WTC11 (cell line): Measurements from ENCODE around the gene MCF2L.

ENCODE experiments used
- CBFB ChIP-seq: sonication (generic); formaldehyde crosslinking; IDR thresholded peaks from 2 replicates; pipeline ENCODE4 v1.8.1; 2022; ENCODE audit warnings: mild to moderate bottlenecking, low read depth, missing genetic modification reagents
- CTCF ChIP-seq: fragments of 200-600 bp; IDR thresholded peaks from 2 replicates; pipeline ENCODE4 v1.8.0; 2022; ENCODE audit warnings: antibody characterized with exemption
- ESRRA ChIP-seq: sonication (generic); formaldehyde crosslinking; IDR thresholded peaks from 2 replicates; pipeline ENCODE4 v1.8.1; 2022; ENCODE audit warnings: mild to moderate bottlenecking, missing genetic modification reagents, borderline replicate concordance
- FOXP1 ChIP-seq: sonication (generic); formaldehyde crosslinking; IDR thresholded peaks from 2 replicates; pipeline ENCODE4 v1.8.0; 2022; ENCODE audit warnings: missing genetic modification reagents, mild to moderate bottlenecking, moderate library complexity, borderline replicate concordance
- JAZF1 ChIP-seq: fragments of 250-450 bp; sonication (Bioruptor Pico); IDR thresholded peaks from 2 replicates; pipeline ENCODE4 v1.9.0; 2021; ENCODE audit warnings: moderate library complexity, mild to moderate bottlenecking, inconsistent platforms
- RELA ChIP-seq: sonication (generic); formaldehyde crosslinking; IDR thresholded peaks from 2 replicates; pipeline ENCODE4 v1.8.1; 2022; ENCODE audit warnings: missing genetic modification reagents, mild to moderate bottlenecking, borderline replicate concordance
- SMAD3 ChIP-seq: sonication (generic); formaldehyde crosslinking; IDR thresholded peaks from 2 replicates; pipeline ENCODE4 v1.8.0; 2022; ENCODE audit warnings: missing genetic modification reagents, mild to moderate bottlenecking, borderline replicate concordance
- TF ChIP-seq, protein P1 (sequence below): sonication (generic); formaldehyde crosslinking; IDR thresholded peaks from 2 replicates; pipeline ENCODE4 v1.8.1; 2022; ENCODE audit warnings: mild to moderate bottlenecking, moderate library complexity, missing genetic modification reagents
- TF ChIP-seq, protein P2 (sequence below): sonication (generic); formaldehyde crosslinking; IDR thresholded peaks from 2 replicates; pipeline ENCODE4 v1.8.1; 2023; ENCODE audit warnings: mild to moderate bottlenecking, missing genetic modification reagents
- TF ChIP-seq, protein P3 (sequence below): sonication (generic); formaldehyde crosslinking; IDR thresholded peaks from 2 replicates; pipeline ENCODE4 v1.8.1; 2023; ENCODE audit warnings: mild to moderate bottlenecking, missing genetic modification reagents, moderate library complexity
- TF ChIP-seq, protein P4 (sequence below): sonication (generic); formaldehyde crosslinking; IDR thresholded peaks from 2 replicates; pipeline ENCODE4 v1.8.1; 2022; ENCODE audit warnings: low read depth, missing genetic modification reagents, borderline replicate concordance

- TF ChIP-seq CTCF = no peak
- TF ChIP-seq JAZF1 (CRISPR knock-in tag) = no peak
- TF ChIP-seq, protein P1, sequence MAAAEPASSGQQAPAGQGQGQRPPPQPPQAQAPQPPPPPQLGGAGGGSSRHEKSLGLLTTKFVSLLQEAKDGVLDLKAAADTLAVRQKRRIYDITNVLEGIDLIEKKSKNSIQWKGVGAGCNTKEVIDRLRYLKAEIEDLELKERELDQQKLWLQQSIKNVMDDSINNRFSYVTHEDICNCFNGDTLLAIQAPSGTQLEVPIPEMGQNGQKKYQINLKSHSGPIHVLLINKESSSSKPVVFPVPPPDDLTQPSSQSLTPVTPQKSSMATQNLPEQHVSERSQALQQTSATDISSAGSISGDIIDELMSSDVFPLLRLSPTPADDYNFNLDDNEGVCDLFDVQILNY (CRISPR knock-in tag) = no peak
- TF ChIP-seq, protein P2, sequence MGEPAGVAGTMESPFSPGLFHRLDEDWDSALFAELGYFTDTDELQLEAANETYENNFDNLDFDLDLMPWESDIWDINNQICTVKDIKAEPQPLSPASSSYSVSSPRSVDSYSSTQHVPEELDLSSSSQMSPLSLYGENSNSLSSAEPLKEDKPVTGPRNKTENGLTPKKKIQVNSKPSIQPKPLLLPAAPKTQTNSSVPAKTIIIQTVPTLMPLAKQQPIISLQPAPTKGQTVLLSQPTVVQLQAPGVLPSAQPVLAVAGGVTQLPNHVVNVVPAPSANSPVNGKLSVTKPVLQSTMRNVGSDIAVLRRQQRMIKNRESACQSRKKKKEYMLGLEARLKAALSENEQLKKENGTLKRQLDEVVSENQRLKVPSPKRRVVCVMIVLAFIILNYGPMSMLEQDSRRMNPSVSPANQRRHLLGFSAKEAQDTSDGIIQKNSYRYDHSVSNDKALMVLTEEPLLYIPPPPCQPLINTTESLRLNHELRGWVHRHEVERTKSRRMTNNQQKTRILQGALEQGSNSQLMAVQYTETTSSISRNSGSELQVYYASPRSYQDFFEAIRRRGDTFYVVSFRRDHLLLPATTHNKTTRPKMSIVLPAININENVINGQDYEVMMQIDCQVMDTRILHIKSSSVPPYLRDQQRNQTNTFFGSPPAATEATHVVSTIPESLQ (CRISPR knock-in tag) = no peak
- no peak for TF ChIP-seq SMAD3 (CRISPR knock-in tag)
- TF ChIP-seq FOXP1 (CRISPR knock-in tag) = no peak
- no peak for TF ChIP-seq CBFB (CRISPR knock-in tag)
- no peak for TF ChIP-seq RELA (CRISPR knock-in tag)
- no peak for TF ChIP-seq ESRRA (CRISPR knock-in tag)
- TF ChIP-seq, protein P3, sequence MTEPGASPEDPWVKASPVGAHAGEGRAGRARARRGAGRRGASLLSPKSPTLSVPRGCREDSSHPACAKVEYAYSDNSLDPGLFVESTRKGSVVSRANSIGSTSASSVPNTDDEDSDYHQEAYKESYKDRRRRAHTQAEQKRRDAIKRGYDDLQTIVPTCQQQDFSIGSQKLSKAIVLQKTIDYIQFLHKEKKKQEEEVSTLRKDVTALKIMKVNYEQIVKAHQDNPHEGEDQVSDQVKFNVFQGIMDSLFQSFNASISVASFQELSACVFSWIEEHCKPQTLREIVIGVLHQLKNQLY (CRISPR knock-in tag) = no peak
- TF ChIP-seq, protein P4, sequence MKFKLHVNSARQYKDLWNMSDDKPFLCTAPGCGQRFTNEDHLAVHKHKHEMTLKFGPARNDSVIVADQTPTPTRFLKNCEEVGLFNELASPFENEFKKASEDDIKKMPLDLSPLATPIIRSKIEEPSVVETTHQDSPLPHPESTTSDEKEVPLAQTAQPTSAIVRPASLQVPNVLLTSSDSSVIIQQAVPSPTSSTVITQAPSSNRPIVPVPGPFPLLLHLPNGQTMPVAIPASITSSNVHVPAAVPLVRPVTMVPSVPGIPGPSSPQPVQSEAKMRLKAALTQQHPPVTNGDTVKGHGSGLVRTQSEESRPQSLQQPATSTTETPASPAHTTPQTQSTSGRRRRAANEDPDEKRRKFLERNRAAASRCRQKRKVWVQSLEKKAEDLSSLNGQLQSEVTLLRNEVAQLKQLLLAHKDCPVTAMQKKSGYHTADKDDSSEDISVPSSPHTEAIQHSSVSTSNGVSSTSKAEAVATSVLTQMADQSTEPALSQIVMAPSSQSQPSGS (CRISPR knock-in tag) = no peak
Observed at GRCh38 chr13:113041896-113042295, 72.9 kb downstream of the MCF2L start.
